PFSK-1 (cell line): ENCODE measurements around the gene ACACA.

Experiments used
- FOXP2 ChIP-seq: optimal IDR thresholded peaks from 2 replicates; pipeline ENCODE3; 2011; ENCODE audit warnings: borderline replicate concordance, control low read depth, inconsistent platforms; ENCODE audit not compliant: insufficient read depth; ENCODE audit errors: extremely low read length, extremely low read depth
- POLR2AphosphoS5 ChIP-seq: IDR thresholded peaks from 2 replicates; pipeline ENCODE4 v1.6.1; 2012; ENCODE audit warnings: low read depth, mild to moderate bottlenecking, control low read depth, low read length, moderate library complexity
- SIN3A ChIP-seq: IDR thresholded peaks from 2 replicates; pipeline ENCODE4 v1.6.1; 2012; ENCODE audit warnings: mild to moderate bottlenecking, low read length, moderate library complexity, borderline replicate concordance; ENCODE audit not compliant: insufficient read depth
- TAF1 ChIP-seq: IDR thresholded peaks from 2 replicates; pipeline ENCODE4 v1.6.1; 2012; ENCODE audit warnings: low read length, control low read depth, borderline replicate concordance; ENCODE audit not compliant: insufficient read depth
- TF ChIP-seq, protein P1 (sequence below), 2 experiments: IDR thresholded peaks; 2 replicates each; pipeline versions ENCODE4 v1.6.1 to v1.8.0; 2011 to 2012; ENCODE audit warnings: low read depth in 2 of 2, low read length in 2 of 2, control low read depth in 1 of 2, inconsistent platforms in 1 of 2, mild to moderate bottlenecking in 1 of 2, moderate library complexity in 1 of 2; ENCODE audit not compliant: insufficient read depth in 1 of 2

ACACA gene

GRCh38 chr17:37220607-37220953 lies 186.1 kb downstream of the ACACA start:
- TF ChIP-seq POLR2AphosphoS5 (no peak), SIN3A (no peak), TAF1 (no peak), FOXP2 (no peak)
- TF ChIP-seq, protein P1, sequence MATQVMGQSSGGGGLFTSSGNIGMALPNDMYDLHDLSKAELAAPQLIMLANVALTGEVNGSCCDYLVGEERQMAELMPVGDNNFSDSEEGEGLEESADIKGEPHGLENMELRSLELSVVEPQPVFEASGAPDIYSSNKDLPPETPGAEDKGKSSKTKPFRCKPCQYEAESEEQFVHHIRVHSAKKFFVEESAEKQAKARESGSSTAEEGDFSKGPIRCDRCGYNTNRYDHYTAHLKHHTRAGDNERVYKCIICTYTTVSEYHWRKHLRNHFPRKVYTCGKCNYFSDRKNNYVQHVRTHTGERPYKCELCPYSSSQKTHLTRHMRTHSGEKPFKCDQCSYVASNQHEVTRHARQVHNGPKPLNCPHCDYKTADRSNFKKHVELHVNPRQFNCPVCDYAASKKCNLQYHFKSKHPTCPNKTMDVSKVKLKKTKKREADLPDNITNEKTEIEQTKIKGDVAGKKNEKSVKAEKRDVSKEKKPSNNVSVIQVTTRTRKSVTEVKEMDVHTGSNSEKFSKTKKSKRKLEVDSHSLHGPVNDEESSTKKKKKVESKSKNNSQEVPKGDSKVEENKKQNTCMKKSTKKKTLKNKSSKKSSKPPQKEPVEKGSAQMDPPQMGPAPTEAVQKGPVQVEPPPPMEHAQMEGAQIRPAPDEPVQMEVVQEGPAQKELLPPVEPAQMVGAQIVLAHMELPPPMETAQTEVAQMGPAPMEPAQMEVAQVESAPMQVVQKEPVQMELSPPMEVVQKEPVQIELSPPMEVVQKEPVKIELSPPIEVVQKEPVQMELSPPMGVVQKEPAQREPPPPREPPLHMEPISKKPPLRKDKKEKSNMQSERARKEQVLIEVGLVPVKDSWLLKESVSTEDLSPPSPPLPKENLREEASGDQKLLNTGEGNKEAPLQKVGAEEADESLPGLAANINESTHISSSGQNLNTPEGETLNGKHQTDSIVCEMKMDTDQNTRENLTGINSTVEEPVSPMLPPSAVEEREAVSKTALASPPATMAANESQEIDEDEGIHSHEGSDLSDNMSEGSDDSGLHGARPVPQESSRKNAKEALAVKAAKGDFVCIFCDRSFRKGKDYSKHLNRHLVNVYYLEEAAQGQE (IDR thresholded peaks at IDR 0.05; ENCODE audit: insufficient read depth in 1 of 2, low read depth in 2 of 2, low read length in 2 of 2) = no peak

- no peak for TF ChIP-seq TAF1
- TF ChIP-seq, protein P1 (IDR thresholded peaks at IDR 0.05; ENCODE audit: insufficient read depth in 1 of 2, low read depth in 2 of 2, low read length in 2 of 2) = no peak
- TF ChIP-seq SIN3A = no peak
- TF ChIP-seq FOXP2 = no peak
- TF ChIP-seq POLR2AphosphoS5 = no peak
Measured at GRCh38 chr17:37219876-37220606, 186.6 kb downstream of the ACACA start.

DNA sequence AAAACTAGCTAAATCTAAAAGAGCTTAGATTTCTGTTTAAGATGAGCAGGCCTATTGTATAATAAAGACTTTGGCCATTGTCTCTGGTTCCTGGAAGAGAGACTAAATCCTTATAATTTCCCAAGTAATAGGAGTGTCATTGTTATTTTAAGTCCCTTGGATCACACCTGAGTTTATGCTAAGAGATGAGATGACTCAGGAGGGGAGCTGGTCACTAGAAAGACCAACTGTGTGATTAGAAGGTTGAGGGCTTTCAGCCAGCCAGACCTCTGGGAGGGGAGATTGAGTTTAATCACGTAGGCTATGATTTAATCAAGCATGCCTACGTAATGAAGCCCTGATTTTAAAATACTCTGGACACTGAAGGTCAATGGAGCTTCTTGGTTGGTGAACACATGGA lies 187.8 kb downstream of the ACACA start:
- TF ChIP-seq FOXP2 (no peak), POLR2AphosphoS5 (no peak), SIN3A (no peak), TAF1 (no peak)
- TF ChIP-seq, protein P1 (IDR thresholded peaks at IDR 0.05; ENCODE audit: insufficient read depth in 1 of 2, low read depth in 2 of 2, low read length in 2 of 2) = no peak

GRCh38 chr17:37214416-37214815 lies 192.2 kb downstream of the ACACA start:
- TF ChIP-seq, protein P1 (IDR thresholded peaks at IDR 0.05; ENCODE audit: insufficient read depth in 1 of 2, low read depth in 2 of 2, low read length in 2 of 2) = no peak

DNA sequence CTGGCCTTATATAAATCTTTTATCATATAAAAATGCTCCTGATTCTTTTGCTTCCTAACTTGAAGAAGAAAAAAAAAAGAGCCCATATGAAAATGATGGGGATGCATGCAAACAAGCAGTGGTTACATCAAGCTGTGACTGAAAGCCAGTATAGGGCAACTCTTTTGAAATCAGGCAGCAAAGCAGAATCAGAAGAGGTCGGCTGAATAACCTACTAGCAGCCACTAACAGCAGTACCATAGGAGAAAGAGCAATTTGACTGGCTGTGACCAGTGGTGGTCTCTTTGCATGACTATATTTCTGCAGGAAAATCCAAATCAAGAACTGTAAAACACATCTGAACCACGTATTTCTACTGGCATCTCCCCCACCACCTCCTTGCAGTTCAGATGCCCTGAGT lies 192.7 kb downstream of the ACACA start:
- TF ChIP-seq, protein P1 (IDR thresholded peaks at IDR 0.05; ENCODE audit: insufficient read depth in 1 of 2, low read depth in 2 of 2, low read length in 2 of 2) = no peak
- no peak for TF ChIP-seq POLR2AphosphoS5
- TF ChIP-seq FOXP2 = no peak
- TF ChIP-seq SIN3A = no peak
- no peak for TF ChIP-seq TAF1
